HEK293 (cell line): ENCODE data around the gene TBC1D22A.

Experiments
- CTCF ChIA-PET: fragments of 350-600 bp; formaldehyde crosslinking; extraction: SDS; loops from one replicate; lab custom pipeline; 2021; ENCODE audit warnings: antibody characterized with exemption; lab: Yijun Ruan, JAX
- POLR2A ChIA-PET: fragments of 300-600 bp; formaldehyde crosslinking; extraction: SDS; loops from one replicate; lab custom pipeline; 2020; ENCODE audit warnings: antibody characterized with exemption, inconsistent platforms; lab: Yijun Ruan, JAX
- H3K27ac ChIP-seq: fragments of 200-500 bp; sonication (Bioruptor generic); 2 replicates; pipeline ENCODE4 v1.5.1; 2014; ENCODE audit warnings: low read depth, low read length, control low read depth, inconsistent platforms; ENCODE audit errors: extremely low read depth
- H3K36me3 ChIP-seq, 2 experiments: fragments of 200-500 bp in 1 of 2; sonication (Bioruptor generic) in 1 of 2; 1 replicate in 1 of 2; 2 replicates in 1 of 2; pipeline ENCODE4 v1.5.1; 2014 to 2017; ENCODE audit warnings: inconsistent platforms in 2 of 2, low read length in 2 of 2; ENCODE audit not compliant: control insufficient read depth in 2 of 2, insufficient read depth in 1 of 2
- H3K4me1 ChIP-seq: fragments of 200-500 bp; sonication (Bioruptor generic); 2 replicates; pipeline ENCODE4 v1.5.1; 2014; ENCODE audit warnings: mild to moderate bottlenecking, low read length, inconsistent platforms; ENCODE audit not compliant: control insufficient read depth, insufficient read depth
- H3K4me3 ChIP-seq: 2 replicates; pipeline ENCODE4 v1.5.1; 2011; ENCODE audit warnings: low read depth, mild to moderate bottlenecking, control low read depth, low read length, moderate library complexity
- H3K9me3 ChIP-seq: fragments of 200-500 bp; sonication (Bioruptor generic); 2 replicates; pipeline ENCODE4 v1.5.1; 2014; ENCODE audit warnings: low read depth, low read length, inconsistent platforms; ENCODE audit not compliant: control insufficient read depth, insufficient read depth
- OSR2 ChIP-seq: fragments of 450-650 bp; formaldehyde crosslinking; IDR thresholded peaks from 2 replicates; pipeline ENCODE4 v1.5.1; 2016; ENCODE audit warnings: missing biosample characterization, missing genetic modification characterization
- SALL2 ChIP-seq: fragments of 450-650 bp; formaldehyde crosslinking; IDR thresholded peaks from 2 replicates; pipeline ENCODE4 v1.5.0; 2017; ENCODE audit warnings: missing biosample characterization, mild to moderate bottlenecking, missing genetic modification characterization, borderline replicate concordance
- SP2 ChIP-seq: fragments of 450-650 bp; formaldehyde crosslinking; IDR thresholded peaks from 2 replicates; pipeline ENCODE4 v1.5.1; 2016; ENCODE audit warnings: missing biosample characterization, missing genetic modification characterization
- SP3 ChIP-seq: fragments of 450-650 bp; formaldehyde crosslinking; IDR thresholded peaks from 2 replicates; pipeline ENCODE4 v1.5.1; 2016; ENCODE audit warnings: missing biosample characterization, missing genetic modification characterization
- WT1 ChIP-seq: fragments of 450-650 bp; formaldehyde crosslinking; IDR thresholded peaks from 2 replicates; pipeline ENCODE4 v1.5.1; 2016; ENCODE audit warnings: missing biosample characterization, missing genetic modification characterization
- ZEB2 ChIP-seq: fragments of 450-650 bp; formaldehyde crosslinking; IDR thresholded peaks from 2 replicates; pipeline ENCODE4 v1.5.1; 2016; ENCODE audit warnings: missing biosample characterization, missing genetic modification characterization
- ZNF155 ChIP-seq: fragments of 450-650 bp; formaldehyde crosslinking; IDR thresholded peaks from 2 replicates; pipeline ENCODE4 v1.5.1; 2016; ENCODE audit warnings: missing biosample characterization, missing genetic modification characterization
- ZNF169 ChIP-seq: fragments of 450-650 bp; formaldehyde crosslinking; IDR thresholded peaks from 2 replicates; pipeline ENCODE4 v1.5.1; 2016; ENCODE audit warnings: missing biosample characterization, missing genetic modification characterization
- ZNF221 ChIP-seq: fragments of 450-650 bp; formaldehyde crosslinking; IDR thresholded peaks from 2 replicates; pipeline ENCODE4 v1.5.1; 2017; ENCODE audit warnings: missing biosample characterization, missing genetic modification characterization, borderline replicate concordance
- ZNF24 ChIP-seq: fragments of 450-650 bp; formaldehyde crosslinking; IDR thresholded peaks from 2 replicates; pipeline ENCODE4 v1.5.1; 2016; ENCODE audit warnings: missing biosample characterization, missing genetic modification characterization
- ZNF248 ChIP-seq: fragments of 450-650 bp; formaldehyde crosslinking; IDR thresholded peaks from 2 replicates; pipeline ENCODE4 v1.5.1; 2017; ENCODE audit warnings: missing biosample characterization, missing genetic modification characterization
- ZNF335 ChIP-seq: fragments of 450-650 bp; formaldehyde crosslinking; conservative IDR thresholded peaks from 2 replicates; pipeline ENCODE4 v1.5.1; 2016; ENCODE audit warnings: missing biosample characterization, missing genetic modification characterization
- ZNF341 ChIP-seq: fragments of 450-650 bp; formaldehyde crosslinking; IDR thresholded peaks from 2 replicates; pipeline ENCODE4; 2016; ENCODE audit warnings: low read depth, missing biosample characterization, missing genetic modification characterization
- ZNF37A ChIP-seq: fragments of 450-650 bp; IDR thresholded peaks from 2 replicates; pipeline ENCODE4 v1.5.1; 2018; ENCODE audit warnings: missing biosample characterization, missing genetic modification characterization
- ZNF391 ChIP-seq: fragments of 450-650 bp; formaldehyde crosslinking; IDR thresholded peaks from 2 replicates; pipeline ENCODE4 v1.5.1; 2016; ENCODE audit warnings: low read depth, missing biosample characterization, missing genetic modification characterization, borderline replicate concordance
- ZNF404 ChIP-seq: fragments of 450-650 bp; formaldehyde crosslinking; IDR thresholded peaks from 2 replicates; pipeline ENCODE4 v1.5.1; 2017; ENCODE audit warnings: missing biosample characterization, missing genetic modification characterization
- ZNF544 ChIP-seq: fragments of 450-650 bp; formaldehyde crosslinking; IDR thresholded peaks from 2 replicates; pipeline ENCODE4 v1.5.0; 2017; ENCODE audit warnings: missing biosample characterization, missing genetic modification characterization
- ZNF830 ChIP-seq: fragments of 450-650 bp; IDR thresholded peaks from 2 replicates; pipeline ENCODE4 v1.5.0; 2018; ENCODE audit warnings: missing biosample characterization, missing genetic modification characterization, low read depth, mild to moderate bottlenecking, moderate library complexity
- TF ChIP-seq, protein P1 (sequence below): fragments of 450-650 bp; formaldehyde crosslinking; IDR thresholded peaks from 2 replicates; pipeline ENCODE4 v1.5.1; 2016; ENCODE audit warnings: missing biosample characterization, missing genetic modification characterization
- TF ChIP-seq, protein P2 (sequence below): fragments of 450-650 bp; formaldehyde crosslinking; IDR thresholded peaks from 2 replicates; pipeline ENCODE4 v1.5.1; 2016; ENCODE audit warnings: missing biosample characterization, missing genetic modification characterization

Gene TBC1D22A

DNA sequence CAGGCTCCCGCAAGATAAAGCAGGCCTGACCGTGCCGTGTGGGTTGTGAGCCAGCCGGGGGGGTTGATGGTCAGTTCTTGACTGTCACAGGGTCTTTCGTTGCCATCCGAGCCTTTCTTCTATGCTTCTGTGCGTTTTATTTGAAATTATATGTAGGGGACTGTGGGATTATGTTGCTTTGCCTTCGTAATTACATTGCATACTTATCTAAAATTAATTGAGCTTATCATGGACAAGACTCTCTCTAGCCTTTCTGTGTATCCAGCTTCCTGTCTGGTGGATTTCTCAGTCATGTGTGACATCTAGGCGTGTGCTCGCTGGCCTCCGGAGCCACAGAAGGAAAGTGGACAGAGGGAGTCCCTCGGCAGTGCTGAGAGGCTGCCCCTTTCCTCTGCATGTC is 93.2 kb downstream of the TBC1D22A start:
- H3K4me3 ChIP-seq: no peak overlapping the region
- CTCF ChIA-PET: interaction anchor here (0.7 to 1.0 kb wide), 3 partner anchors 27 to 101 kb away, joined by 3 read pairs; no protein-coding TSS in a partner anchor
- POLR2A ChIA-PET: no interaction called here
- no peaks in the 10 kb centered on the region for H3K9me3 ChIP-seq
- TF ChIP-seq ZNF335 (tag by site-specific recombination): no peak
- no peak for TF ChIP-seq ZNF155 (tag by site-specific recombination)
- TF ChIP-seq SP3 (tag by site-specific recombination): no peak
- no peak for TF ChIP-seq SALL2
- TF ChIP-seq ZNF341 (tag by site-specific recombination): no peak
- no peak for TF ChIP-seq SP2
- TF ChIP-seq ZNF248: no peak
- no peak for TF ChIP-seq ZNF404 (tag by site-specific recombination)
- no peak for TF ChIP-seq ZNF544 (tag by site-specific recombination)
- TF ChIP-seq ZNF221 (tag by site-specific recombination): no peak
- no peak for TF ChIP-seq WT1 (tag by site-specific recombination)
- no peak for TF ChIP-seq ZNF391 (tag by site-specific recombination)
- TF ChIP-seq ZNF830 (tag by site-specific recombination): no peak
- TF ChIP-seq, protein P1, sequence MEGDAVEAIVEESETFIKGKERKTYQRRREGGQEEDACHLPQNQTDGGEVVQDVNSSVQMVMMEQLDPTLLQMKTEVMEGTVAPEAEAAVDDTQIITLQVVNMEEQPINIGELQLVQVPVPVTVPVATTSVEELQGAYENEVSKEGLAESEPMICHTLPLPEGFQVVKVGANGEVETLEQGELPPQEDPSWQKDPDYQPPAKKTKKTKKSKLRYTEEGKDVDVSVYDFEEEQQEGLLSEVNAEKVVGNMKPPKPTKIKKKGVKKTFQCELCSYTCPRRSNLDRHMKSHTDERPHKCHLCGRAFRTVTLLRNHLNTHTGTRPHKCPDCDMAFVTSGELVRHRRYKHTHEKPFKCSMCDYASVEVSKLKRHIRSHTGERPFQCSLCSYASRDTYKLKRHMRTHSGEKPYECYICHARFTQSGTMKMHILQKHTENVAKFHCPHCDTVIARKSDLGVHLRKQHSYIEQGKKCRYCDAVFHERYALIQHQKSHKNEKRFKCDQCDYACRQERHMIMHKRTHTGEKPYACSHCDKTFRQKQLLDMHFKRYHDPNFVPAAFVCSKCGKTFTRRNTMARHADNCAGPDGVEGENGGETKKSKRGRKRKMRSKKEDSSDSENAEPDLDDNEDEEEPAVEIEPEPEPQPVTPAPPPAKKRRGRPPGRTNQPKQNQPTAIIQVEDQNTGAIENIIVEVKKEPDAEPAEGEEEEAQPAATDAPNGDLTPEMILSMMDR (tag by site-specific recombination): no peak
- TF ChIP-seq ZNF37A (tag by site-specific recombination): no peak
- H3K27ac ChIP-seq: no peak overlapping the region
- no peaks in the 10 kb centered on the region for H3K4me1 ChIP-seq
- peaks cover 0 to 2% of the 10 kb centered on the region in 2 experiments; a peak in 1 of 3 replicates for H3K36me3 ChIP-seq

DNA sequence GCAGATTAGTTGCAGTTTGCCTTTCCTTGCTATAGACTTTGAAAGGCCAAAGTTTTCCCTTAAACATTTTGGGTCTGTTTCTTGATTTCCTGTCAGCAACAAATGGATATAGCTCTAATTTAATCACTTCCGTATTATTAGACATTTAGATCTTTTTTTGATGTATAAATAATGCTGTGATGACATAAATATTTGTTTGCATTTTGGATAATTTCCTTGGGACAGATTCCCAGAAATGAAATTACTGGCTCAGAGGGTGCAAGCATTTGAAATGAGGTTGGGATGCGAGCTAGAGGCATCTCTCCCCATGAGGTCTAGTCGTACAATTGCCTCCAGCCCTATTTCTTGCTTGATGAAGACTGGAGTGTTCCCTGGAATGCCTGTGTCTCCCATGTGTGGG is 94.2 kb downstream of the TBC1D22A start:
- TF ChIP-seq ZNF24 (tag by site-specific recombination): no peak
- TF ChIP-seq OSR2: no peak
- TF ChIP-seq, protein P2, sequence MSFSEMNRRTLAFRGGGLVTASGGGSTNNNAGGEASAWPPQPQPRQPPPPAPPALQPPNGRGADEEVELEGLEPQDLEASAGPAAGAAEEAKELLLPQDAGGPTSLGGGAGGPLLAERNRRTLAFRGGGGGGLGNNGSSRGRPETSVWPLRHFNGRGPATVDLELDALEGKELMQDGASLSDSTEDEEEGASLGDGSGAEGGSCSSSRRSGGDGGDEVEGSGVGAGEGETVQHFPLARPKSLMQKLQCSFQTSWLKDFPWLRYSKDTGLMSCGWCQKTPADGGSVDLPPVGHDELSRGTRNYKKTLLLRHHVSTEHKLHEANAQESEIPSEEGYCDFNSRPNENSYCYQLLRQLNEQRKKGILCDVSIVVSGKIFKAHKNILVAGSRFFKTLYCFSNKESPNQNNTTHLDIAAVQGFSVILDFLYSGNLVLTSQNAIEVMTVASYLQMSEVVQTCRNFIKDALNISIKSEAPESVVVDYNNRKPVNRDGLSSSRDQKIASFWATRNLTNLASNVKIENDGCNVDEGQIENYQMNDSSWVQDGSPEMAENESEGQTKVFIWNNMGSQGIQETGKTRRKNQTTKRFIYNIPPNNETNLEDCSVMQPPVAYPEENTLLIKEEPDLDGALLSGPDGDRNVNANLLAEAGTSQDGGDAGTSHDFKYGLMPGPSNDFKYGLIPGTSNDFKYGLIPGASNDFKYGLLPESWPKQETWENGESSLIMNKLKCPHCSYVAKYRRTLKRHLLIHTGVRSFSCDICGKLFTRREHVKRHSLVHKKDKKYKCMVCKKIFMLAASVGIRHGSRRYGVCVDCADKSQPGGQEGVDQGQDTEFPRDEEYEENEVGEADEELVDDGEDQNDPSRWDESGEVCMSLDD: no peak
- no peak for TF ChIP-seq ZEB2 (tag by site-specific recombination)
- TF ChIP-seq ZNF169 (tag by site-specific recombination): no peak
- POLR2A ChIA-PET: interaction anchor here (0.6 kb wide), 1 partner anchor 19 kb away, joined by 3 read pairs; no protein-coding TSS in a partner anchor
- Histone ChIP-seq H3K36me3 (no peaks in the 10 kb centered on the region), H3K4me1 (no peaks in the 10 kb centered on the region), H3K27ac (no peak overlapping the region), H3K4me3 (no peak overlapping the region), H3K9me3 (no peaks in the 10 kb centered on the region)
- CTCF ChIA-PET: interaction anchor here (0.7 to 1.1 kb wide), 4 partner anchors 26 to 110 kb away, joined by 3 read pairs; no protein-coding TSS in a partner anchor
